Pancreas (tissue), 10 donors: ENCODE results near the gene ZNF793. TPM values are rescaled to one million over a fixed set of nuclear protein-coding genes. Genes with fewer than 3 reads are reported as not detected.

Experiments used
- ATAC-seq, 4 donors: fragments of 200-7000 bp; cut with Tn5 transposase; one replicate each; pipeline versions ENCODE4 v1.8.0 to v1.9.1; 2020; ENCODE audit warnings: mild to moderate bottlenecking in 4 of 4, moderate library complexity in 4 of 4
- DNase-seq, 6 donors: peaks; one replicate each; pipeline ENCODE4 v3.0.0-alpha.2; 2020
- FAIRE-seq: peaks from 2 replicates; lab custom pipeline; 2012; peaks lifted over from hg19 to GRCh38; lab: Jason Lieb, UNC
- H3K27ac ChIP-seq, 4 donors: fragments of 200-600 bp; sonication (generic); 1 replicate in 3 of 4; 2 replicates in 1 of 4; pipeline versions ENCODE4 v1.5.0 to v1.8.0; 2020
- H3K27me3 ChIP-seq, 4 donors: fragments of 200-600 bp; one replicate each; pipeline ENCODE4 v1.8.0; 2021
- H3K36me3 ChIP-seq, 3 donors: fragments of 200-600 bp; sonication (generic) in 1 of 3; one replicate each; pipeline versions ENCODE4 v1.5.0 to v1.8.0; 2020 to 2021
- H3K4me1 ChIP-seq, 3 donors: fragments of 200-600 bp; one replicate each; pipeline ENCODE4 v1.8.0; 2021
- H3K4me3 ChIP-seq, 4 donors: fragments of 200-600 bp; sonication (generic) in 2 of 4; one replicate each; pipeline versions ENCODE4 v1.5.0 to v1.8.0; 2020 to 2021
- H3K9me3 ChIP-seq, 4 donors: fragments of 200-600 bp; one replicate each; pipeline ENCODE4 v1.8.0; 2021
- WGBS, 2 donors: extraction: QIAGEN DNeasy Blood & Tissue Kit; methylation state at CpG; one replicate each; pipeline ENCODE4 v1.1.7; 2013; 5-methylcytosine and 5-hydroxymethylcytosine counted together
- intact Hi-C, 3 donors: fragments of 100-400 bp; cut with DNase I; formaldehyde crosslinking; loops; one replicate each; pipeline versions ENCODE4 v1.11.1 to v1.14.2; 2022
- polyA plus RNA-seq, 2 donors: library from polyadenylated mRNA; stranded (reverse); fragments of 200-250 nt; gene quantifications; one replicate each; pipeline ENCODE4 v1.2.3, GENCODE V29; 2013
- total RNA-seq, 6 donors: library from RNA; stranded (reverse); fragmentation: NEBNext Ultra II Directional in 4 of 6; extraction: Animal tissue kit (Norgen Biotek cat#: 25700) in 4 of 6; gene quantifications; one replicate each; pipeline versions ENCODE4 v1.2.1 to v1.2.4, GENCODE V29; 2021 to 2023
- TF ChIP-seq, protein P1 (sequence below), 4 donors: fragments of 200-600 bp; sonication (generic) in 3 of 4; IDR thresholded peaks; one replicate each; pipeline versions ENCODE4 v1.5.0 to v1.8.0; 2021; ENCODE audit warnings: antibody characterized with exemption in 4 of 4
- donor health status: healthy with polysubstance abuse.
- donor health status: DM: no; HTN: no; CAD: no; lungs with moderate emphysema.
- donor health status: DM: no; HTN: no; CAD: no.
- donor health status: control.
- donor health status: control.
- donor health status: Bipolar disorder and iron deficiency.
- donor health status: DM: yes; HTN: yes; CAD: no.
- donor health status: DM: no; HTN: no; CAD: no.
- donor health status: DM: no; HTN: no; CAD: no.
- donor health status: DM: yes; HTN: yes; CAD: no.

Gene ZNF793
- total and polyA plus RNA-seq, 8 donors = 1.3 to 3.6 (median 2.0) TPM

DNA sequence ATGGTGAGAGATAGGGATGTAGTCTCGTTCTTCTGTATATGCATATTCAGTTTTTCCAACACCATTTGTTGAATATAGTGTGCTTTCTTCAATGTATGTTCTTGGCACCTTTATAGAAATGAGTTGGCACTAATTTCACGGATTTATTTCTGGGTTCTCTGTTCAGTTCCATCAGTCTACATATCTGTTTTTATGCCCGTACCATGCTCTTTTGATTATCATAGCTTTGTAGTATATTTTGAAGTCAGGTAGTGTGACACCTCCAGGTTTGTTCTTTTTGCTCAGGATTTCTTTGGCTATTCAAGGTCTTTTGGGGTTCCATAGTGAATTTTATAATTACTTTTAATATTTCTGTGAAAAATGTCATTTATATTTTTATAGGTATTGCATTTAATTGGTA, 14.5 kb upstream of the ZNF793 start:
- FAIRE-seq (no peak), ATAC-seq (no peak), DNase-seq (no peak)
- Histone ChIP-seq H3K36me3 (no peaks in the 10 kb centered on the region), H3K4me1 (no peaks in the 10 kb centered on the region), H3K27ac (no peak overlapping the region), H3K4me3 (no peak overlapping the region), H3K9me3 (peaks cover 0 to 5% (median 0%) of the 10 kb centered on the region in 4 donors), H3K27me3 (no peaks in the 10 kb centered on the region)
- intact Hi-C loops = no loop called here
- WGBS, 2 donors = 54 to 63% methylated on average over 3 of the region's 3 CpGs
- TF ChIP-seq, protein P1, sequence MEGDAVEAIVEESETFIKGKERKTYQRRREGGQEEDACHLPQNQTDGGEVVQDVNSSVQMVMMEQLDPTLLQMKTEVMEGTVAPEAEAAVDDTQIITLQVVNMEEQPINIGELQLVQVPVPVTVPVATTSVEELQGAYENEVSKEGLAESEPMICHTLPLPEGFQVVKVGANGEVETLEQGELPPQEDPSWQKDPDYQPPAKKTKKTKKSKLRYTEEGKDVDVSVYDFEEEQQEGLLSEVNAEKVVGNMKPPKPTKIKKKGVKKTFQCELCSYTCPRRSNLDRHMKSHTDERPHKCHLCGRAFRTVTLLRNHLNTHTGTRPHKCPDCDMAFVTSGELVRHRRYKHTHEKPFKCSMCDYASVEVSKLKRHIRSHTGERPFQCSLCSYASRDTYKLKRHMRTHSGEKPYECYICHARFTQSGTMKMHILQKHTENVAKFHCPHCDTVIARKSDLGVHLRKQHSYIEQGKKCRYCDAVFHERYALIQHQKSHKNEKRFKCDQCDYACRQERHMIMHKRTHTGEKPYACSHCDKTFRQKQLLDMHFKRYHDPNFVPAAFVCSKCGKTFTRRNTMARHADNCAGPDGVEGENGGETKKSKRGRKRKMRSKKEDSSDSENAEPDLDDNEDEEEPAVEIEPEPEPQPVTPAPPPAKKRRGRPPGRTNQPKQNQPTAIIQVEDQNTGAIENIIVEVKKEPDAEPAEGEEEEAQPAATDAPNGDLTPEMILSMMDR (IDR thresholded peaks at IDR 0.05) = no peak

GRCh38 chr19:37505958-37506386, 767 bp upstream of the ZNF793 start:
- TF ChIP-seq, protein P1 (IDR thresholded peaks at IDR 0.05) = no peak
- H3K27me3 ChIP-seq = no peaks in the 10 kb centered on the region
- FAIRE-seq (no peak), DNase-seq (no peak), ATAC-seq (peak; percentile 9 to 43 (median 28))
- H3K9me3 ChIP-seq = no peaks in the 10 kb centered on the region
- 2% methylated on average over 12 of the region's 12 CpGs for WGBS, 2 donors
- H3K4me1 ChIP-seq = peaks cover 0 to 4% (median 0%) of the 10 kb centered on the region in 3 donors
- H3K36me3 ChIP-seq = no peaks in the 10 kb centered on the region
- peak overlapping the region; percentile 57 to 67 (median 62) for H3K4me3 ChIP-seq
- intact Hi-C loops = no loop called here
- peak overlapping the region; percentile 86 to 94 (median 88) for H3K27ac ChIP-seq

GRCh38 chr19:37507167-37507464, 377 bp downstream of the ZNF793 start:
- DNase-seq (no peak), FAIRE-seq (no peak), ATAC-seq (no peak)
- intact Hi-C loops = no loop called here
- Histone ChIP-seq H3K9me3 (no peaks in the 10 kb centered on the region), H3K27me3 (no peaks in the 10 kb centered on the region), H3K27ac (peak overlapping the region; percentile 86 to 94 (median 88)), H3K4me3 (peak overlapping the region; percentile 57 to 67 (median 62)), H3K36me3 (no peaks in the 10 kb centered on the region), H3K4me1 (peaks cover 0 to 4% (median 0%) of the 10 kb centered on the region in 3 donors)
- TF ChIP-seq, protein P1 (IDR thresholded peaks at IDR 0.05) = no peak
- 0 to 1% methylated on average over 9 of the region's 9 CpGs for WGBS, 2 donors

GRCh38 chr19:37511186-37511585, 4.4 kb downstream of the ZNF793 start:
- H3K4me1 ChIP-seq = no peaks in the 10 kb centered on the region
- DNase-seq = no peak
- peaks cover 0 to 7% (median 0%) of the 10 kb centered on the region in 3 donors for H3K36me3 ChIP-seq
- H3K27ac ChIP-seq = no peak overlapping the region
- no peak overlapping the region for H3K4me3 ChIP-seq
- H3K9me3 ChIP-seq = no peaks in the 10 kb centered on the region
- WGBS, 2 donors = 86 to 95% methylated on average over 3 of the region's 3 CpGs
- intact Hi-C loops = no loop called here
- FAIRE-seq = no peak
- no peaks in the 10 kb centered on the region for H3K27me3 ChIP-seq
- ATAC-seq = no peak
- TF ChIP-seq, protein P1 (IDR thresholded peaks at IDR 0.05) = no peak

- no peak overlapping the region for H3K4me3 ChIP-seq
- H3K27me3 ChIP-seq = no peaks in the 10 kb centered on the region
- 94 to 97% methylated on average over 3 of the region's 3 CpGs for WGBS, 2 donors
- no peaks in the 10 kb centered on the region for H3K9me3 ChIP-seq
- no peak for DNase-seq
- TF ChIP-seq, protein P1 (IDR thresholded peaks at IDR 0.05) = no peak
- ATAC-seq = no peak
- intact Hi-C loops = no loop called here
- H3K27ac ChIP-seq = no peak overlapping the region
- peaks cover 0 to 7% (median 0%) of the 10 kb centered on the region in 3 donors for H3K36me3 ChIP-seq
- FAIRE-seq = no peak
- no peaks in the 10 kb centered on the region for H3K4me1 ChIP-seq
Observed at GRCh38 chr19:37511821-37512220, 5.1 kb downstream of the ZNF793 start.
